ENCODE data around the gene ACP6. TPM values are rescaled to one million over a fixed set of nuclear protein-coding genes. Genes with fewer than 3 reads are reported as not detected.

The ACP6 gene
- total RNA-seq, 1 donor from 2014 or later: 27.6 TPM

- Histone ChIP-seq H4K20me1 (ENCODE audit: low read depth) (peaks cover 54% of the 10 kb centered on the region), H3K27ac (no peak overlapping the region), H3K4me3 (no peak overlapping the region), H3K36me3 (peaks cover 32% of the 10 kb centered on the region), H2AFZ (replicated peaks) (no peak overlapping the region), H3F3A (ENCODE audit: low read depth) (peaks cover 7% of the 10 kb centered on the region), H3K9ac (no peak overlapping the region), H3K27me3 (no peaks in the 10 kb centered on the region), H3K79me2 (ENCODE audit: low read depth) (peaks cover 30% of the 10 kb centered on the region), H3K9me3 (ENCODE audit: low read depth) (no peaks in the 10 kb centered on the region), H3K4me1 (no peaks in the 10 kb centered on the region), H3K4me2 (no peak overlapping the region)
- no peak overlapping the region for H3K27ac Mint-ChIP-seq
- H3K27me3 Mint-ChIP-seq (ENCODE audit: insufficient read depth, low read depth): peaks cover 2% of the 10 kb centered on the region
- no peaks in the 10 kb centered on the region for H3K9me3 Mint-ChIP-seq
- TF ChIP-seq EZH2phosphoT487 (IDR thresholded peaks at IDR 0.05) (no peak), EZH2 (IDR thresholded peaks at IDR 0.05) (no peak), CTCF (IDR thresholded peaks at IDR 0.05) (no peak)
- peaks cover 59% of the 10 kb centered on the region for H3K36me3 Mint-ChIP-seq
- peaks cover 4% of the 10 kb centered on the region for H3K4me1 Mint-ChIP-seq
- no peak for DNase-seq (ENCODE audit: low spot score)
- no peak overlapping the region for H3K4me3 Mint-ChIP-seq
Observed at GRCh38 chr1:147611021-147611426, 59.3 kb downstream of the ACP6 start.

- Mint-ChIP-seq H3K4me3 (no peak overlapping the region), H3K27ac (no peak overlapping the region), H3K9me3 (no peaks in the 10 kb centered on the region), H3K36me3 (peaks cover 61% of the 10 kb centered on the region), H3K4me1 (peaks cover 4% of the 10 kb centered on the region), H3K27me3 (ENCODE audit: insufficient read depth, low read depth) (peaks cover 2% of the 10 kb centered on the region)
- H3K4me1 ChIP-seq: no peaks in the 10 kb centered on the region
- peaks cover 22% of the 10 kb centered on the region for H3K36me3 ChIP-seq
- no peak overlapping the region for H2AFZ ChIP-seq (replicated peaks)
- TF ChIP-seq EZH2phosphoT487 (IDR thresholded peaks at IDR 0.05) (no peak), EZH2 (IDR thresholded peaks at IDR 0.05) (no peak), CTCF (IDR thresholded peaks at IDR 0.05) (no peak)
- no peak overlapping the region for H3K4me3 ChIP-seq
- no peaks in the 10 kb centered on the region for H3K9me3 ChIP-seq (ENCODE audit: low read depth)
- no peak overlapping the region for H3K4me2 ChIP-seq
- H3K9ac ChIP-seq: no peak overlapping the region
- no peaks in the 10 kb centered on the region for H3F3A ChIP-seq (ENCODE audit: low read depth)
- H4K20me1 ChIP-seq (ENCODE audit: low read depth): peaks cover 71% of the 10 kb centered on the region
- H3K27me3 ChIP-seq: no peaks in the 10 kb centered on the region
- H3K79me2 ChIP-seq (ENCODE audit: low read depth): peaks cover 47% of the 10 kb centered on the region
- H3K27ac ChIP-seq: no peak overlapping the region
- DNase-seq (ENCODE audit: low spot score): no peak
Observed at GRCh38 chr1:147609358-147609757, 61.0 kb downstream of the ACP6 start.

GRCh38 chr1:147608596-147608995, 61.7 kb downstream of the ACP6 start:
- Histone ChIP-seq H3K9me3 (ENCODE audit: low read depth) (no peaks in the 10 kb centered on the region), H3K4me1 (no peaks in the 10 kb centered on the region), H3F3A (ENCODE audit: low read depth) (no peaks in the 10 kb centered on the region), H3K9ac (no peak overlapping the region), H3K4me2 (no peak overlapping the region), H4K20me1 (ENCODE audit: low read depth) (peaks cover 78% of the 10 kb centered on the region), H3K36me3 (peaks cover 18% of the 10 kb centered on the region), H3K27ac (no peak overlapping the region), H3K4me3 (no peak overlapping the region), H3K27me3 (no peaks in the 10 kb centered on the region), H2AFZ (replicated peaks) (no peak overlapping the region), H3K79me2 (ENCODE audit: low read depth) (peaks cover 54% of the 10 kb centered on the region)
- Mint-ChIP-seq H3K27ac (no peak overlapping the region), H3K4me1 (peaks cover 4% of the 10 kb centered on the region), H3K4me3 (no peak overlapping the region), H3K9me3 (no peaks in the 10 kb centered on the region), H3K27me3 (ENCODE audit: insufficient read depth, low read depth) (peaks cover 2% of the 10 kb centered on the region), H3K36me3 (peaks cover 55% of the 10 kb centered on the region)
- DNase-seq (ENCODE audit: low spot score): no peak
- TF ChIP-seq EZH2phosphoT487 (IDR thresholded peaks at IDR 0.05) (no peak), EZH2 (IDR thresholded peaks at IDR 0.05) (no peak), CTCF (IDR thresholded peaks at IDR 0.05) (no peak)
